ENCODE data around the gene RASA3.
"Not testable (repeated sequence)": the region's sequence is repeated elsewhere in the genome, so short reads cannot be mapped to it uniquely, and the experiment has no call there.

RASA3 gene

DNA sequence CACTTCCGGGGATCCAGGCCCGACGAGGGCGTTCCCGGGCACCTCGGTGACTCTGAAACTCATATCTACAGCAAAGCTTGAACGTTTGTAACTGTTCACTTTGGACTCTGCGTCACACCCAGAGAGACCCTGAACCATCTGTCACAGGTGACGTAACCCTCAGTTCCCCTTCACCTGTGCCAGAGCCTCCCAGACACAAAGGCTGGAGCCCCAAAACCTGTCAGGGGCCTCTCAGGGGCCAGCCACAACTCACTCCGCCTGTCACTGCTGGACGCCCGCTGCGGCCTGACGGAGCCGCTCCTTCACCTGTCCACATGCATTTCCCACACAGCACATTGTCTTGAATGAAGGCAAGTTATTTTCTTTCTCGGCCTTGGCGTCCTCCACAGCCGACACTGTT is 8.0 kb downstream of the RASA3 start:
- DNase-seq: no peak

- DNase-seq: no peak
Observed at GRCh38 chr13:114123876-114124275, 8.5 kb downstream of the RASA3 start.

GRCh38 chr13:114123448-114123847 is 9.0 kb downstream of the RASA3 start:
- DNase-seq: no peak

GRCh38 chr13:114122591-114123211 is 9.7 kb downstream of the RASA3 start:
- no peak for DNase-seq

- no peak for DNase-seq
Observed at GRCh38 chr13:114122127-114122511, 10.3 kb downstream of the RASA3 start.

GRCh38 chr13:114121496-114122126 is 10.8 kb downstream of the RASA3 start:
- DNase-seq: no peak

DNA sequence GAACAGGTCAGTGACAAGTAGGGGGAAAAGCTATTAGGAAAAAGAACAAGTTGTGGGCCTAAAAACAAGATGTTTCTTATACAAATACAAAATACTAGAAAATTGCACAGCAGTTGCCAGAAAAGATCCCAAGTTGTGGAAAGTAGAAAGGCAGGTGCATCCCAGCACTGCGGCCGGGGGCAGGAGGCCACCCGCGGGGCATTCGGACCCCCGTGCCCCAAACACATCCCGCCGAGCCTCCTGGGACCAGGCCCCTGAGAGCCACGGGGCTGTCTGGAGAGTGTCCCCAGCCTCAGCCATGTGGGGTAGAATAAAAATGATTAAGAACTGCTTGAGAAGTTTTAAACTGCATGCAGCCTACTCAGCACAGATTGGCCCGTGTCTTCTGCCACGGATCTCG is 11.4 kb downstream of the RASA3 start:
- DNase-seq: no peak

DNA sequence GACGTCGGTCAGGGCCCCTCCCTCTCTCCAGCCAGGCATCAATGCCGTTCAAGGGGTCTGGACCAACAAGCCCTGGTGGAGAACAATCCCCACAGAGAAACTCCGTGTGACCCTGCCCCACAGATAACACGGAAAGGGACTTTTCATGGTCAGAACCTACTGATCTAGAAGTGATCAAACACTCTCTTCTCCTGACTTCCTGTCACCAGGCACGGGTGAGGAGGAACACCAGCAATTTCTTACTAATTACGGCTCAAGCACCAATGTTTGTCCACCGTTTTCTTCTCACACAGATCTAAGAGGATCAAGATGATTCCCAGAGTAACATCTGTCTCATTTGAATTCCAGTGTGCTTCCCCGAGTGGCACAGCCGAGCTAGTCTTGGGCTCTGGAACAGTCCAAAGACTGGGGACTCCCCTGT is 11.8 kb downstream of the RASA3 start:
- no peak for DNase-seq

DNA sequence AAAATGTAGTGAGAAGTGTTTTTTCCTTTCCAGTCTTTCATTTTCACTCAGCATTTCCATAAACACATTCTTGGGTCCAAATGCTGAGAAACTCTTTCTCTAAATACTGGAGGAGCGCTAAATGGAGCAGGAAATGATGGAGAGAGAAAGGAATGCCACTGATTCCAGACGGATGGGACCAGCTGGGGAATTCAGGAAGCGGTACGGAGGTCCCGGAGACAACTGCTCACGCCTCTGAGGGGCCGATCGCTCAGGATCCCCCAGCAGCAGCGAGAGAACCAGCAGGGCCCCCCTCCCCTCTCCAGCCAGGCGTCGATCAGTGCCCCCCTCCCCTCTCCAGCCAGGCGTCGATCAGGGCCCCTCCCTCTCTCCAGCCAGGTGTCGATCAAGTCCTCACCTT is 13.2 kb downstream of the RASA3 start:
- no peak for DNase-seq

- no peak for DNase-seq
Observed at GRCh38 chr13:114118511-114119123, 13.8 kb downstream of the RASA3 start.

GRCh38 chr13:114118086-114118485 is 14.3 kb downstream of the RASA3 start:
- no peak for DNase-seq

DNA sequence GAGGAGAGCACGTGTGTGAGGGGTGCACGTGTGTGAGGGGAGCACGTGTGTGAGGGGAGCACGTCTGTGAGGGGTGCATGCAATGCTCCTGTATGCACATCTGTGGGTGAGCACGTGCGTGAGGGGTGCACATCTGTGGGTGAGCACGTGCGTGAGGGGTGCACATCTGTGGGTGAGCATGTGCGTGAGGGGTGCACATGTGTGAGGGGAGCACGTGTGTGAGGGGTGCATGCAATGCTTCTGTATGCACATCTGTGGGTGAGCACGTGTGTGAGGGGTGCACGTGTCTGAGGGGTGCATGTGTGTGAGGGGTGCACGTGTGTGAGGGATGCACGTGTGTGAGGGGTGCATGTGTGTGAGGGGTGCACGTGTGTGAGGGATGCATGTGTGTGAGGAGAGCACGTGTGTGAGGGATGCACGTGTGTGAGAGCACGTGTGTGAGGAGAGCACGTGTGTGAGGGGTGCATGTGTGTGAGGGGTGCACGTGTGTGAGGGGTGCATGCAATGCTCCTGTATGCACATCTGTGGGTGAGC is 15.0 kb downstream of the RASA3 start:
- DNase-seq: not testable (repeated sequence)

- no peak for DNase-seq
Observed at GRCh38 chr13:114116734-114117133, 15.7 kb downstream of the RASA3 start.

- no peak for DNase-seq
Observed at GRCh38 chr13:114115796-114116195, 16.6 kb downstream of the RASA3 start.

DNA sequence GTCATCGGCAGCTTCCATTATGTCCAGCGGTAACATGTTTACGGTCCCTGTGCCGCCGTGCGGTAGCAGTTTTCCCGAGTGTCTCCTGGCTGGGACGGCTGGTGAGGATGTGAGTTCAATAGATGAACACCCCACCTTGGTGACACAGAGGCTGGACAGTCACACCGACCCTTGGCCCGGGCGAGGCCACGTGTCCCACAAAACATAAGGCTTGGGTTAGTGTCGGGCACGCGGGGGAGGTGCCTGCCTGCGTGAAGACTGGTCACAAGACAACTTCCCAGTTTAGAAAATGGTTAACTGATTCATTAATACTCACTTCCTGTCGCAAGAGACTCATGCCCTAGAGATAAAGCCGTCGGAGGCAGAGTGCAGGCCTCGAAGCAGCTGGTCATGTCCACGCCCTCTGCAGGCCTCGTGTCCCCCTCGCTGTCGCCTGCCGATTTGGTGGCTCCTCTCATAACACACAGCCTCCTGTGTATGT is 17.2 kb downstream of the RASA3 start:
- DNase-seq: peak; percentile 87

DNA sequence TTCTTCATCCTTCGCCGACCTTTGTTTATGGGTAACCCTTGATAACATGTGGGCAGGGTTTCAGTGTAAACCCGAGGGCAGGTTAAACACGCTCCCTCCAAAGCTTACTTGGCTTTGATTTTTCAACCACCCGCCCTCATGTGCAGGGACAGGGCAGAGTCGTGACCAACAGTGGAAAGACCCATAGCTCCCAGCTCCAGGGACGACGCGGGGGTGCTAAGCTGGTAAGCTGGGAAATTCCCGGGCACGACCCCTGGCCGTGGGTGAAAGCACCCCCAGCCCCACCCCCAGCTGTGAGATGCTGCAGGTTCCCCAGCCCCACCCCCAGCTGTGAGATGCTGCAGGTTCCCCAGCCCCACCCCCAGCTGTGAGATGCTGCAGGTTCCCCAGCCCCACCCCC is 17.8 kb downstream of the RASA3 start:
- DNase-seq: not testable (repeated sequence)

DNA sequence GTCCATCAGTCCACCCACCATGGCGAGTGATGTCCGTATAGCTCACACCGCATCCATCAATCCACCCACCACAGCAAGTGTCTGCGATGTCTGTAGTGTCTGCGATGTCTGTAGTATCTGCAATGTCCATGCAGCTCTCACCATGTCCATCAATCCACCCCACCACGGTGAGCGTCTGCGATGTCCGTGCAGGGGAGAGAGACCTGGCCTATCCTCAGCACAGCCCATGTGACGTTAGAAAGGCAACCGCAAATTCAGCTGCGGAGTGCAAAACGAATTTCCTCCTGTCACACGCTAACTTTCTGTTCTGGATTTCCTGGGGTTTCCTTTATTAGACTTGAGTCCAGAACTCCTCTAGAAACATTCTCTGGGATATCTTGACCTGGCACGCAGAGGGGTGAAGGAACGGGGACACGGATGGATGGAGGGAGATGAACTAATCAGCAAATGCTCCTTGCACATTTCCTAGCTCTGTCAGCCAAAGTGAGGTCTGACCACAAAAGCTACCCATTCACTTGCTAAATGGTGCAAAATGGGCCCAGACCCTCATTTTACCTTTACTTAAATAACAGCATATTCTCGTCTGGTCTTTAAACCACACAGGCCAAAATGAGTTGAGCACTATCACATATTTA is 18.3 kb downstream of the RASA3 start:
- DNase-seq: no peak

GRCh38 chr13:114113395-114113794 is 19.0 kb downstream of the RASA3 start:
- DNase-seq: not testable (repeated sequence)

- no peak for DNase-seq
Observed at GRCh38 chr13:114112826-114113322, 19.5 kb downstream of the RASA3 start.

- no peak for DNase-seq
Observed at GRCh38 chr13:114112231-114112825, 20.1 kb downstream of the RASA3 start.

GRCh38 chr13:114111577-114111976 is 20.8 kb downstream of the RASA3 start:
- peak; percentile 53 for DNase-seq

- not testable (repeated sequence) for DNase-seq
Observed at GRCh38 chr13:114110830-114111189, 21.6 kb downstream of the RASA3 start.
